ENCODE data around the gene ATP8A2. TPM values are rescaled to one million over a fixed set of nuclear protein-coding genes. Genes with fewer than 3 reads are reported as not detected.
A peak's percentile ranks its signal among the peaks of the same experiment; 100 is the strongest.

ATP8A2 gene
- total RNA-seq, 1 donor from 2014 or later: 1.7 TPM

DNA sequence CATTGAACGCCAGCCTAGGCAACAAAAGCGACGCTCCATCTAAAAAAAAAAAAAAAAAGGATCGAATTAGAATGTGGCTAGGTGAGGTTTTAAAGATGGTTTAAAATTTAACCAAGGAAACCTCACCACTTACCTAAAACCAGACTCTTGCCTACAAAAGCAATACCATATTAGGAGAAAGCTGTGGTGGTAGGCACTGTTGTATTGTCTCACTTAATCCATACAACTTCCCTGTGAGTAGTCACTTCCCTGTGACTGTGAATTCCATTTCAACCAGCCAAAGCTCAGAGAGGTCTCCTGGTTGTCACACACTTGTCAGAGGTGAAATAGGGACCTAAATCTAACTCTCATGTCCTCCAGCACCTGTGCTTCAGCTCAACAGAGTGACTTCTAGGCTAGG lies 664.6 kb downstream of the ATP8A2 start:
- H3K27me3 ChIP-seq (ENCODE audit: low read depth): no peaks in the 10 kb centered on the region
- TF ChIP-seq, protein P1, sequence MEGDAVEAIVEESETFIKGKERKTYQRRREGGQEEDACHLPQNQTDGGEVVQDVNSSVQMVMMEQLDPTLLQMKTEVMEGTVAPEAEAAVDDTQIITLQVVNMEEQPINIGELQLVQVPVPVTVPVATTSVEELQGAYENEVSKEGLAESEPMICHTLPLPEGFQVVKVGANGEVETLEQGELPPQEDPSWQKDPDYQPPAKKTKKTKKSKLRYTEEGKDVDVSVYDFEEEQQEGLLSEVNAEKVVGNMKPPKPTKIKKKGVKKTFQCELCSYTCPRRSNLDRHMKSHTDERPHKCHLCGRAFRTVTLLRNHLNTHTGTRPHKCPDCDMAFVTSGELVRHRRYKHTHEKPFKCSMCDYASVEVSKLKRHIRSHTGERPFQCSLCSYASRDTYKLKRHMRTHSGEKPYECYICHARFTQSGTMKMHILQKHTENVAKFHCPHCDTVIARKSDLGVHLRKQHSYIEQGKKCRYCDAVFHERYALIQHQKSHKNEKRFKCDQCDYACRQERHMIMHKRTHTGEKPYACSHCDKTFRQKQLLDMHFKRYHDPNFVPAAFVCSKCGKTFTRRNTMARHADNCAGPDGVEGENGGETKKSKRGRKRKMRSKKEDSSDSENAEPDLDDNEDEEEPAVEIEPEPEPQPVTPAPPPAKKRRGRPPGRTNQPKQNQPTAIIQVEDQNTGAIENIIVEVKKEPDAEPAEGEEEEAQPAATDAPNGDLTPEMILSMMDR (IDR thresholded peaks at IDR 0.05): no peak
- no peak overlapping the region for H3K27ac ChIP-seq
- DNase-seq: no peak
- no peaks in the 10 kb centered on the region for H3K4me1 ChIP-seq
- H3K9me3 ChIP-seq: no peaks in the 10 kb centered on the region
- no peak overlapping the region for H3K4me3 ChIP-seq
- no peaks in the 10 kb centered on the region for H3K36me3 ChIP-seq
- intact Hi-C loops (cut with DNase I): no loop called here
- ATAC-seq: no peak

GRCh38 chr13:26037302-26037701 lies 665.5 kb downstream of the ATP8A2 start:
- no peak overlapping the region for H3K4me3 ChIP-seq
- no peaks in the 10 kb centered on the region for H3K36me3 ChIP-seq
- no peak for DNase-seq
- H3K4me1 ChIP-seq: no peaks in the 10 kb centered on the region
- intact Hi-C loops (cut with DNase I): no loop called here
- peak; percentile 56 to 61 for ATAC-seq
- no peak overlapping the region for H3K27ac ChIP-seq
- TF ChIP-seq, protein P1 (IDR thresholded peaks at IDR 0.05): peak; percentile 33
- H3K27me3 ChIP-seq (ENCODE audit: low read depth): no peaks in the 10 kb centered on the region
- H3K9me3 ChIP-seq: no peaks in the 10 kb centered on the region

GRCh38 chr13:26038931-26039475 lies 667.2 kb downstream of the ATP8A2 start:
- intact Hi-C loops (cut with DNase I): no loop called here
- no peaks in the 10 kb centered on the region for H3K36me3 ChIP-seq
- H3K27ac ChIP-seq: no peak overlapping the region
- TF ChIP-seq, protein P1 (IDR thresholded peaks at IDR 0.05): no peak
- H3K4me1 ChIP-seq: no peaks in the 10 kb centered on the region
- no peak for DNase-seq
- ATAC-seq: no peak
- no peak overlapping the region for H3K4me3 ChIP-seq
- H3K9me3 ChIP-seq: no peaks in the 10 kb centered on the region
- no peaks in the 10 kb centered on the region for H3K27me3 ChIP-seq (ENCODE audit: low read depth)

DNA sequence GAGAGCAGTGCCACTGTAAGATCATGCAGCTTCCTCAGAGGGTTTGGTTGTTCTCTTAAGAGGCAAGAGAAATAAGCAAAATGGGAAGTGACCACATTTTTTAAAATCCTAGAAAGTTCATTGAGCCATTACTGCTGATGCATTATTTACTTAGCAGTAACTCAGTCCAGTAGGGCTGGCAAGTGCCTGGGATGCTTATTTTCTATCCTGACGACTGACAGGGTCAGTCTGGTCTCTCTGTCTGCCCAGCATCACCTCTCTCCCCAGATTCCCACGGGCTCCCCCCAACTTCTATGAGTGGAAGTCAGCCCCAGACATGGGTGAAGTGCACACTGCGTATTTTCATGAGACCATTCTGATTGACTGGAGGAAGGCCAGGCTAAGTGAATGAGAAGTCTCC lies 669.7 kb downstream of the ATP8A2 start:
- Histone ChIP-seq H3K4me3 (no peak overlapping the region), H3K27me3 (ENCODE audit: low read depth) (no peaks in the 10 kb centered on the region), H3K27ac (no peak overlapping the region), H3K9me3 (no peaks in the 10 kb centered on the region), H3K36me3 (no peaks in the 10 kb centered on the region), H3K4me1 (no peaks in the 10 kb centered on the region)
- intact Hi-C loops (cut with DNase I): no loop called here
- no peak for DNase-seq
- TF ChIP-seq, protein P1 (IDR thresholded peaks at IDR 0.05): no peak
- ATAC-seq: no peak

- H3K36me3 ChIP-seq: no peaks in the 10 kb centered on the region
- TF ChIP-seq, protein P1 (IDR thresholded peaks at IDR 0.05): no peak
- DNase-seq: no peak
- no peak overlapping the region for H3K4me3 ChIP-seq
- no peaks in the 10 kb centered on the region for H3K27me3 ChIP-seq (ENCODE audit: low read depth)
- no peaks in the 10 kb centered on the region for H3K4me1 ChIP-seq
- ATAC-seq: no peak
- intact Hi-C loops (cut with DNase I): no loop called here
- no peak overlapping the region for H3K27ac ChIP-seq
- H3K9me3 ChIP-seq: no peaks in the 10 kb centered on the region
These were observed 671.0 kb downstream of the ATP8A2 start for GRCh38 chr13:26042785-26043184.

Measured in lower lobe of right lung (tissue), 2 donors.